IMR-90 (cell line): ENCODE data around the gene CHST14. TPM values are rescaled to one million over a fixed set of nuclear protein-coding genes. Genes with fewer than 3 reads are reported as not detected.

Experiments used
- ATAC-seq: fragments of 200-7000 bp; cut with Tn5 transposase; 2 replicates; pipeline ENCODE4 v1.9.1; 2020; ENCODE audit warnings: low read depth, mild to moderate bottlenecking, moderate library complexity
- BruUV-seq: library from RNA; stranded (reverse); fragments of 400-500 nt; replicated peaks from 2 replicates; lab custom pipeline; 2021; lab: Mats Ljungman, UMichigan
- CTCF ChIA-PET: fragments of 300-600 bp; formaldehyde crosslinking; extraction: SDS; loops from one replicate; lab custom pipeline; 2021; ENCODE audit warnings: antibody characterized with exemption; lab: Yijun Ruan, JAX
- POLR2A ChIA-PET: fragments of 300-600 bp; sonication (Branson Sonifier 250); formaldehyde crosslinking; loops from one replicate; lab custom pipeline; 2022; ENCODE audit warnings: antibody characterized with exemption; ENCODE audit not compliant: unreplicated experiment; lab: Charles Lee
- DNase-seq: peaks from one replicate; pipeline ENCODE4 v3.0.0; 2013
- H2AFZ ChIP-seq: replicated peaks from 2 replicates; pipeline ENCODE3; 2013; ENCODE audit warnings: low read length, mild to moderate bottlenecking; ENCODE audit not compliant: poor library complexity
- H2AK5ac ChIP-seq: 2 replicates; pipeline ENCODE4 v1.6.1; 2013; ENCODE audit warnings: low read depth, low read length, inconsistent platforms
- H2AK9ac ChIP-seq: replicated peaks from 2 replicates; pipeline ENCODE3; 2013; ENCODE audit warnings: mild to moderate bottlenecking, low read depth, low read length, moderate library complexity; ENCODE audit not compliant: poor library complexity
- H2BK120ac ChIP-seq: 2 replicates; pipeline ENCODE4 v1.6.1; 2013; ENCODE audit warnings: low read depth, low read length, inconsistent platforms
- H2BK15ac ChIP-seq: 3 replicates; pipeline ENCODE4 v1.6.1; 2013; ENCODE audit warnings: low read depth, low read length, inconsistent platforms
- H2BK20ac ChIP-seq: 2 replicates; pipeline ENCODE4 v1.6.1; 2013; ENCODE audit warnings: low read depth, mild to moderate bottlenecking, inconsistent platforms, low read length, moderate library complexity
- H2BK5ac ChIP-seq: 2 replicates; pipeline ENCODE4 v1.6.1; 2013; ENCODE audit warnings: mild to moderate bottlenecking, low read depth, low read length, inconsistent platforms; ENCODE audit not compliant: poor library complexity, severe bottlenecking
- H3K14ac ChIP-seq: replicated peaks from 2 replicates; pipeline ENCODE4 v1.6.1; 2013; ENCODE audit warnings: low read depth, low read length, inconsistent platforms
- H3K18ac ChIP-seq: 2 replicates; pipeline ENCODE4 v1.6.1; 2013; ENCODE audit warnings: low read depth, low read length, control low read depth
- H3K23ac ChIP-seq: 2 replicates; pipeline ENCODE4 v1.6.1; 2013; ENCODE audit warnings: low read depth, low read length, inconsistent platforms
- H3K27ac ChIP-seq: 2 replicates; pipeline ENCODE4 v1.5.1; 2013; ENCODE audit warnings: mild to moderate bottlenecking, control low read depth, low read length; ENCODE audit not compliant: insufficient read depth
- H3K27me3 ChIP-seq: 2 replicates; pipeline ENCODE4 v1.6.1; 2013; ENCODE audit warnings: low read length; ENCODE audit not compliant: control insufficient read depth, insufficient read depth
- H3K36me3 ChIP-seq: 2 replicates; pipeline ENCODE4 v1.6.1; 2013; ENCODE audit warnings: low read length, mixed read lengths; ENCODE audit not compliant: control insufficient read depth, insufficient read depth
- H3K4ac ChIP-seq: 2 replicates; pipeline ENCODE4 v1.6.1; 2013; ENCODE audit warnings: low read depth, low read length, inconsistent platforms
- H3K4me1 ChIP-seq: 2 replicates; pipeline ENCODE4 v1.6.1; 2013; ENCODE audit warnings: low read length, mixed read lengths; ENCODE audit not compliant: control insufficient read depth, insufficient read depth
- H3K4me2 ChIP-seq: 2 replicates; pipeline ENCODE4 v1.6.1; 2013; ENCODE audit warnings: low read depth, mild to moderate bottlenecking, control low read depth, low read length, moderate library complexity
- H3K4me3 ChIP-seq: 2 replicates; pipeline ENCODE4 v1.5.1; 2013; ENCODE audit warnings: low read depth, mild to moderate bottlenecking, control low read depth, low read length, moderate library complexity; ENCODE audit not compliant: insufficient read depth
- H3K56ac ChIP-seq: 2 replicates; pipeline ENCODE4 v1.6.1; 2013; ENCODE audit warnings: low read length, inconsistent platforms; ENCODE audit not compliant: insufficient read depth; ENCODE audit errors: extremely low read depth
- H3K79me1 ChIP-seq, 2 experiments: 2 replicates each; pipeline ENCODE4 v1.6.1; 2013; ENCODE audit warnings: low read length in 2 of 2, inconsistent platforms in 1 of 2, low read depth in 1 of 2
- H3K9ac ChIP-seq: 2 replicates; pipeline ENCODE4 v1.6.1; 2013; ENCODE audit warnings: low read depth, low read length, control low read depth
- H3K9me1 ChIP-seq: 2 replicates; pipeline ENCODE4 v1.6.1; 2013; ENCODE audit warnings: low read length, inconsistent platforms; ENCODE audit not compliant: insufficient read depth
- H3K9me3 ChIP-seq: 2 replicates; pipeline ENCODE4 v1.6.1; 2013; ENCODE audit warnings: low read length; ENCODE audit not compliant: control insufficient read depth, insufficient read depth
- H4K20me1 ChIP-seq: 2 replicates; pipeline ENCODE4 v1.6.1; 2013; ENCODE audit warnings: low read length, inconsistent platforms; ENCODE audit not compliant: insufficient read depth
- H4K5ac ChIP-seq: 2 replicates; pipeline ENCODE4 v1.6.1; 2013; ENCODE audit warnings: mild to moderate bottlenecking, low read depth, low read length, control low read depth
- H4K8ac ChIP-seq, 2 experiments: 2 replicates each; pipeline ENCODE4 v1.6.1; 2013; ENCODE audit warnings: low read depth in 2 of 2, low read length in 2 of 2, control low read depth in 1 of 2, inconsistent platforms in 1 of 2
- H4K91ac ChIP-seq: 2 replicates; pipeline ENCODE4 v1.6.1; 2013; ENCODE audit warnings: low read depth, low read length, inconsistent platforms; ENCODE audit not compliant: insufficient read depth
- BHLHE40 ChIP-seq: fragments of 150-350 bp; IDR thresholded peaks from 2 replicates; pipeline ENCODE4 v1.6.1; 2016; ENCODE audit warnings: mild to moderate bottlenecking, low read depth, low read length
- CEBPB ChIP-seq: IDR thresholded peaks from 2 replicates; pipeline ENCODE4 v1.6.1; 2012; ENCODE audit warnings: low read depth, low read length, improper control_type of control experiment
- CHD1 ChIP-seq: IDR thresholded peaks from 2 replicates; pipeline ENCODE4 v1.6.1; 2012; ENCODE audit warnings: low read depth, low read length, improper control_type of control experiment
- FOS ChIP-seq: fragments of 150-350 bp; IDR thresholded peaks from 2 replicates; pipeline ENCODE4 v1.6.1; 2016; ENCODE audit warnings: low read depth, low read length
- MAFK ChIP-seq: IDR thresholded peaks from 2 replicates; pipeline ENCODE4 v1.6.1; 2012; ENCODE audit warnings: low read depth, low read length, improper control_type of control experiment
- MAZ ChIP-seq: IDR thresholded peaks from 2 replicates; pipeline ENCODE4 v1.6.1; 2012; ENCODE audit warnings: low read depth, mild to moderate bottlenecking, low read length, improper control_type of control experiment, moderate library complexity, borderline replicate concordance
- MXI1 ChIP-seq: IDR thresholded peaks from 2 replicates; pipeline ENCODE4 v1.6.1; 2012; ENCODE audit warnings: low read depth, mild to moderate bottlenecking, low read length, moderate library complexity, borderline replicate concordance
- NFE2L2 ChIP-seq: fragments of 150-350 bp; IDR thresholded peaks from 2 replicates; pipeline ENCODE4 v1.6.1; 2016; ENCODE audit warnings: low read depth, mild to moderate bottlenecking, low read length
- POLR2A ChIP-seq: IDR thresholded peaks from 2 replicates; pipeline ENCODE4 v1.6.1; 2012; ENCODE audit warnings: mild to moderate bottlenecking, low read depth, low read length
- RAD21 ChIP-seq: IDR thresholded peaks from 2 replicates; pipeline ENCODE4 v1.6.1; 2012; ENCODE audit warnings: low read length, improper control_type of control experiment
- RCOR1 ChIP-seq: IDR thresholded peaks from 2 replicates; pipeline ENCODE4 v1.6.1; 2012; ENCODE audit warnings: mild to moderate bottlenecking, low read length, improper control_type of control experiment; ENCODE audit not compliant: insufficient replicate concordance
- RFX5 ChIP-seq: IDR thresholded peaks from 2 replicates; pipeline ENCODE4 v1.8.0; 2012; ENCODE audit warnings: low read depth, mild to moderate bottlenecking, low read length, moderate library complexity
- SMC3 ChIP-seq: fragments of 150-350 bp; IDR thresholded peaks from 2 replicates; pipeline ENCODE4 v1.6.1; 2016; ENCODE audit warnings: low read depth, mild to moderate bottlenecking, antibody characterized with exemption, low read length, moderate library complexity
- WGBS, 2 experiments: methylation state at CpG; one replicate each; pipeline versions ENCODE4 v1.1.5 to v1.1.7; 2013; ENCODE audit warnings: missing lambda C conversion rate in 2 of 2; ENCODE audit not compliant: insufficient read length in 1 of 2; ENCODE audit errors: extremely low coverage in 2 of 2; 5-methylcytosine and 5-hydroxymethylcytosine counted together
- dilution Hi-C: fragments of 300-500 bp; cut with HindIII; formaldehyde crosslinking; loops from one replicate; pipeline ENCODE4 v1.14.3; 2018; ENCODE audit warnings: low sequenced_read_pairs; ENCODE audit not compliant: unreplicated experiment
- in situ Hi-C: fragments of 300-500 bp; cut with MboI; formaldehyde crosslinking; loops from 3 replicates; pipeline ENCODE4 v1.14.3; 2019; ENCODE audit warnings: low sequenced_read_pairs, inconsistent platforms, mixed read lengths
- intact Hi-C: fragments of 100-400 bp; cut with micrococcal nuclease; formaldehyde crosslinking; loops from 2 replicates; pipeline ENCODE4 v1.10.0; 2022
- polyA plus RNA-seq, 3 experiments: library from polyadenylated mRNA; depleted of rRNA; stranded (reverse); fragments of >200 nt; gene quantifications; 2 replicates each; pipeline ENCODE4 v1.2.3, GENCODE V29; 2012; ENCODE audit warnings: low replicate concordance in 1 of 3
- total RNA-seq: library from RNA; depleted of rRNA; stranded (reverse); fragments of >200 nt; gene quantifications from 2 replicates; pipeline ENCODE4 v1.2.3, GENCODE V29; 2012
- TF ChIP-seq, protein P1 (sequence below): fragments of 150-350 bp; IDR thresholded peaks from 2 replicates; pipeline ENCODE4 v1.6.1; 2017; ENCODE audit warnings: mild to moderate bottlenecking, antibody characterized with exemption, low read length, low read depth
- TF ChIP-seq, protein P2 (sequence below): conservative IDR thresholded peaks from 2 replicates; pipeline ENCODE4 v1.5.1; 2012; ENCODE audit warnings: mild to moderate bottlenecking, low read depth, low read length, improper control_type of control experiment
- TF ChIP-seq, protein P3 (sequence below): fragments of 150-350 bp; IDR thresholded peaks from 2 replicates; pipeline ENCODE4 v1.6.1; 2016; ENCODE audit warnings: low read depth, mild to moderate bottlenecking, low read length, moderate library complexity, borderline replicate concordance

Gene CHST14
- total and polyA plus RNA-seq, 2 of the 4 experiments (the other 2 are of a cell fraction), result 3.8 to 19.5 TPM

DNA sequence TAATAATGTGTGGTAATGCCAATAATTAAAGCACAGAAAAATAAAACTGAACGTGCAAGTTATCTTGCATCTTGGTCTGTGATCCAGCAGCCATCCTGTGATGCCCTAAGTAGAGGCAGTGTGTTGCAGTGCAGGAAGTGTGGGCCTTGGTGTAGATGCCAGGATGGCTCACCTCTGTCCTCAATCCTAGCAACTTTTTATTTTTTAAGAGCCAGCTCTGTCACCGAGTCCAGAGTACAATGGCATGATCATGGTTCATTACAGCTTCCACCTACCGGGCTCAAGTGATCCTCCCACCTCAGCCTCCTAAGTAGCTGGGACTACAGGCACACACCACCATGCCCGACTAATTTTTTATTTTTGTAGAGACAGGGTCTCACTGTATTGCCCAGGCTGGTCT lies 22.4 kb upstream of the CHST14 start:
- Histone ChIP-seq H4K8ac (no peak overlapping the region), H3K9ac (no peak overlapping the region), H3K4me1 (peaks cover 12% of the 10 kb centered on the region), H3K14ac (no peak overlapping the region), H3K9me1 (peaks cover 23% of the 10 kb centered on the region), H3K9me3 (no peaks in the 10 kb centered on the region), H4K5ac (no peak overlapping the region), H3K18ac (no peak overlapping the region), H2AK9ac (no peak overlapping the region), H3K79me1 (peaks cover 38 to 84% of the 10 kb centered on the region in 2 experiments), H3K23ac (no peak overlapping the region), H4K20me1 (peaks cover 79% of the 10 kb centered on the region), H2BK5ac (no peak overlapping the region), H3K56ac (no peak overlapping the region), H4K91ac (no peak overlapping the region), H3K27ac (no peak overlapping the region), H2AFZ (no peak overlapping the region), H2BK15ac (no peak overlapping the region), H3K4me2 (no peak overlapping the region), H2AK5ac (no peak overlapping the region), H3K36me3 (no peaks in the 10 kb centered on the region), H3K4me3 (no peak overlapping the region), H2BK120ac (no peak overlapping the region), H3K4ac (no peak overlapping the region), H2BK20ac (no peak overlapping the region), H3K27me3 (no peaks in the 10 kb centered on the region)
- dilution Hi-C loops (no loop called here), in situ Hi-C loops (no loop called here), intact Hi-C loops (no loop called here)
- POLR2A ChIA-PET, result no interaction called here
- CTCF ChIA-PET, result no interaction called here
- TF ChIP-seq CEBPB (no peak), RFX5 (no peak), MXI1 (no peak), FOS (no peak), POLR2A (no peak), SMC3 (no peak), RCOR1 (no peak), MAZ (no peak), RAD21 (no peak), BHLHE40 (no peak), CHD1 (no peak), MAFK (no peak), NFE2L2 (no peak)
- TF ChIP-seq, protein P1, sequence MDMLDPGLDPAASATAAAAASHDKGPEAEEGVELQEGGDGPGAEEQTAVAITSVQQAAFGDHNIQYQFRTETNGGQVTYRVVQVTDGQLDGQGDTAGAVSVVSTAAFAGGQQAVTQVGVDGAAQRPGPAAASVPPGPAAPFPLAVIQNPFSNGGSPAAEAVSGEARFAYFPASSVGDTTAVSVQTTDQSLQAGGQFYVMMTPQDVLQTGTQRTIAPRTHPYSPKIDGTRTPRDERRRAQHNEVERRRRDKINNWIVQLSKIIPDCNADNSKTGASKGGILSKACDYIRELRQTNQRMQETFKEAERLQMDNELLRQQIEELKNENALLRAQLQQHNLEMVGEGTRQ, result no peak
- TF ChIP-seq, protein P2, sequence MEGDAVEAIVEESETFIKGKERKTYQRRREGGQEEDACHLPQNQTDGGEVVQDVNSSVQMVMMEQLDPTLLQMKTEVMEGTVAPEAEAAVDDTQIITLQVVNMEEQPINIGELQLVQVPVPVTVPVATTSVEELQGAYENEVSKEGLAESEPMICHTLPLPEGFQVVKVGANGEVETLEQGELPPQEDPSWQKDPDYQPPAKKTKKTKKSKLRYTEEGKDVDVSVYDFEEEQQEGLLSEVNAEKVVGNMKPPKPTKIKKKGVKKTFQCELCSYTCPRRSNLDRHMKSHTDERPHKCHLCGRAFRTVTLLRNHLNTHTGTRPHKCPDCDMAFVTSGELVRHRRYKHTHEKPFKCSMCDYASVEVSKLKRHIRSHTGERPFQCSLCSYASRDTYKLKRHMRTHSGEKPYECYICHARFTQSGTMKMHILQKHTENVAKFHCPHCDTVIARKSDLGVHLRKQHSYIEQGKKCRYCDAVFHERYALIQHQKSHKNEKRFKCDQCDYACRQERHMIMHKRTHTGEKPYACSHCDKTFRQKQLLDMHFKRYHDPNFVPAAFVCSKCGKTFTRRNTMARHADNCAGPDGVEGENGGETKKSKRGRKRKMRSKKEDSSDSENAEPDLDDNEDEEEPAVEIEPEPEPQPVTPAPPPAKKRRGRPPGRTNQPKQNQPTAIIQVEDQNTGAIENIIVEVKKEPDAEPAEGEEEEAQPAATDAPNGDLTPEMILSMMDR, result no peak
- TF ChIP-seq, protein P3, sequence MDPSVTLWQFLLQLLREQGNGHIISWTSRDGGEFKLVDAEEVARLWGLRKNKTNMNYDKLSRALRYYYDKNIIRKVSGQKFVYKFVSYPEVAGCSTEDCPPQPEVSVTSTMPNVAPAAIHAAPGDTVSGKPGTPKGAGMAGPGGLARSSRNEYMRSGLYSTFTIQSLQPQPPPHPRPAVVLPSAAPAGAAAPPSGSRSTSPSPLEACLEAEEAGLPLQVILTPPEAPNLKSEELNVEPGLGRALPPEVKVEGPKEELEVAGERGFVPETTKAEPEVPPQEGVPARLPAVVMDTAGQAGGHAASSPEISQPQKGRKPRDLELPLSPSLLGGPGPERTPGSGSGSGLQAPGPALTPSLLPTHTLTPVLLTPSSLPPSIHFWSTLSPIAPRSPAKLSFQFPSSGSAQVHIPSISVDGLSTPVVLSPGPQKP, result no peak
- ATAC-seq (no peak), DNase-seq (no peak)
- WGBS, 2 experiments, result 94% methylated on average over 2 of the region's 4 CpGs; no CpG with 5 or more reads in 1 of the 2 experiments
- BruUV-seq, result no TSS peak
